HFF-Myc (cell line): Measurements from ENCODE around the gene CSTB.

Source experiments
- DNase-seq: peaks from one replicate; pipeline ENCODE4 v3.0.0-alpha.2; 2011; ENCODE audit warnings: low read depth; ENCODE audit errors: extremely low read depth
- H3K4me3 ChIP-seq: replicated peaks from 2 replicates; pipeline ENCODE4 v1.5.1; 2011; ENCODE audit warnings: low read depth, mild to moderate bottlenecking, control low read depth, low read length
- CTCF ChIP-seq: IDR thresholded peaks from 2 replicates; pipeline ENCODE4 v1.5.1; 2012; ENCODE audit warnings: mild to moderate bottlenecking, low read depth, low read length, control low read depth; ENCODE audit errors: missing control alignments

CSTB gene

DNA sequence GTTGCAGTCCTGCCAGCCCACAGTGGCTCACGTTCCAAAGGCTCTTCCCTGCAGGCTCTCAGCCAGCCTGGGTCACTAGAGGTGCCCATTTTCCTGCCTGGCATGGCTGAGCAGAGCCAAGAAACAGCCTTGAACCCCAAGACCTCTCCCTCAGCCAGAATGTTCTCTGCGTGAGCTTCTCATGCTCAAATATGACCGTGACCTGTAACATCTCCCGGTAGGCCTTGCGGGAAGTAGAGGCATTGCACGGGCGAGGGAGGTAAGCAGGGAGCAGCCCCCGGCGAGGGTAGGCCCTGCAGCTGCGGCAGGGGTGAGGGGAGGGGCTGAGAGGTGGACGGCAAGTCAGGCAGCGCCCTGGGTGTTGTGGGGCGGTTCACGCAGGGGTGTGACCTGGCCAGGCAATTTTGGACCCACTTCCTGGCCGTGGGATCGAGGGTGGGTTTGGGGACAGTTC is 33.3 kb upstream of the CSTB start:
- no peak for TF ChIP-seq CTCF
- DNase-seq = no peak
- no peak overlapping the region for H3K4me3 ChIP-seq

- no peak overlapping the region for H3K4me3 ChIP-seq
- TF ChIP-seq CTCF = no peak
- DNase-seq = no peak
Measured at GRCh38 chr21:43808832-43809251, 32.7 kb upstream of the CSTB start.

GRCh38 chr21:43808367-43808766 is 32.3 kb upstream of the CSTB start:
- no peak for DNase-seq
- TF ChIP-seq CTCF = no peak
- no peak overlapping the region for H3K4me3 ChIP-seq

DNA sequence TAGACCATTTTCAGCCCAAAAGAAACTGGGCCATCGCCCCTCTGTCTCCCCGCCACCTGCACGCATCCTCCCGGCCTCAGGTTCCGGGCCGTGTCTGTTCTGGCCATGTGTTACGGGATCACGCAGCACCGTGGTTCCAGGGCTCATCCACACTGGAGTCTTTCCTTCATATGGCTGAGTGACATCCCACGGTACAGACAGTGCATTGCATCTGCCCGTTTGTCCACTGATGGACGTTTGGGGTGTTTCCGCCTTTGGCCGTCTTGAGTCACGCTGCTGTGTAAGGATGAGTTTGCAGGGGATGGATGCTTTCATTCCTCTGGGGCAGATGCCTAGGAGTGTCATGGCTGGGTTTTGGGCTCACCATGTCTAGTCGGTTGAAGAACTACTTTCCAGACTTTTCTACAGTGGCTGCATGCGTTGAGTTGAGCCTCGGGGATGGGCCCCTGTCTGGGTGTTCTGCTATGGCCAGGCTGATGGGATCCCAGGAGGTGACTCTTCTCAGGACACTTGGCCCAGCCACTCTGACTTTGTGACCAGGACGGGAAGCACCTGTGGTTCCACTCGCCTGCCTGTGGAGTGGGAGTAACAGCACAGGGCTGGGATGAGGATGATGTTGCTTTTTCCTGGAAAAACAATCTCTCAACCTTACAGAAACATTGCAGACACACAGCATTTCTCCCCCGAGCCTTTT is 30.1 kb upstream of the CSTB start:
- no peak for TF ChIP-seq CTCF
- no peak for DNase-seq
- H3K4me3 ChIP-seq = no peak overlapping the region

- H3K4me3 ChIP-seq = no peak overlapping the region
- DNase-seq = no peak
- TF ChIP-seq CTCF = no peak
Measured at GRCh38 chr21:43805275-43805800, 29.2 kb upstream of the CSTB start.

DNA sequence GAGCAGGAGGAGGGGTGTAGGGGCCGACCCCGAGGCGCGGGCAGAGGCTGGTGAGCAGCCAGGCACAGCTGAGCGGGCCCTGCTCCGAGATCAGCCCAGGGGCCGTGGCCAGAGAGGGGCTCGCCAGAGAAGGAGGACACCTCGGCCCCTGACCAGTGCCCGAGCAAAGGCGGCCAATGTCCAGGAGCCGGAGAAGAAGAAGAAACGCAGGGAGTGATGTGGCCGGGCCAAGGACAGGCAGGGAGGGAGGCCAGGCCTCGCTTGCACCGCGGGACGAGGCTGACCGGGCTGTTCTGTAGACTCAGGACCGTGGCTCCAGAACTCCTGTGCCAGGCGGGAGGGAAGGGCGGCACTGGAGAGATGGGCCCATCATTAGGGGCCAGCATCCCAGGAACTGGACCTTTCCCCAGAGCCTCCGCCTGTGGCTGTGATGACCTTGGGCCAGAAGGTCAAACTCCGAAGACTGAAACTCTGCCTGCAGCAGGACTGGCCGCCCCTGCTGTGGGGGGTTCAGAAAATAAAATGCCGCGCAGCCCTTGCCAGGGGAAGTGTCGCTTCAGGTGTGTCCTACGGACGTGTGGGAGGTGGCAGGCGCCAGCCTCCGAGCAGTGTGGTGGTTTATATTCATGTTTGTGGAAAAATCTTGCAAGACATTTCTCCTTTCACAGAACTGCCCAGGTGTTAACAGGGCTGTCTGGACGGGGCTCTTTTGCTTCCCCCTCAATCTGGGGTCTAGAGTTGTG is 27.6 kb upstream of the CSTB start:
- DNase-seq = no peak
- TF ChIP-seq CTCF = no peak
- no peak overlapping the region for H3K4me3 ChIP-seq
